Embryonic facial prominence (tissue), 1 donor: Measurements from ENCODE around the gene DIAPH3.

Experiments used
- DNase-seq: peaks from one replicate; pipeline ENCODE4 v3.0.0-alpha.2; 2016; ENCODE audit errors: extremely low spot score

The DIAPH3 gene

DNA sequence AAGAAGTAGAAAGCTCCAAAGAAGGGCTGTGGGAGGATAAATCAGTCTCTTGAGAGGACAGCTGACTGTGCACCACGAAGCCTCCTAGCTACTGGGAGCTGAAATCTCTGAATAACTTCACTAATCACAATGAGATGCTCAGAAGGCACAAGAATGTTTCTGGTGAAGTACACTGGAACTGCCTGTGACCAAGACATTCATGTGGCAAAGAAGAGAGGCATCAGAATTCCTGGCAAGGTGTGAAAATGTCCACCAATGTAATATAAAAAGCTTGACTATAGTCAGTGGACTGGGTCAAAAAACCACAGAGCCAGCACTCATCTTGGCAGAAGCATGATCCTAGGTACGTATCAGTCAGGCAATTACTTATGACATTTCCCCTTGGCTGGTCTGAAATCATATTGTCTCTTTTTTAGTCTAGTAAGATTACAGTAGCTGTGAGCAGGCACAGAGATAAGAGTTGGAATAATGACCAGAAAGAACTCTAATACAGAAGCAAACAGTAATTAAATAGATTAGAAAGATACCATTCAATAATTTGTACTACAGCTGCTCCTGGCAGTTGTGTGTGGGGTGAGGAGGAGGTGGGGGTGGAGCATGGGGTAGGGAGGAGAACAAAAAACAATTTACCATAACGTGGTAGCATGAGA lies 434.7 kb downstream of the DIAPH3 start:
- no peak for DNase-seq

DNA sequence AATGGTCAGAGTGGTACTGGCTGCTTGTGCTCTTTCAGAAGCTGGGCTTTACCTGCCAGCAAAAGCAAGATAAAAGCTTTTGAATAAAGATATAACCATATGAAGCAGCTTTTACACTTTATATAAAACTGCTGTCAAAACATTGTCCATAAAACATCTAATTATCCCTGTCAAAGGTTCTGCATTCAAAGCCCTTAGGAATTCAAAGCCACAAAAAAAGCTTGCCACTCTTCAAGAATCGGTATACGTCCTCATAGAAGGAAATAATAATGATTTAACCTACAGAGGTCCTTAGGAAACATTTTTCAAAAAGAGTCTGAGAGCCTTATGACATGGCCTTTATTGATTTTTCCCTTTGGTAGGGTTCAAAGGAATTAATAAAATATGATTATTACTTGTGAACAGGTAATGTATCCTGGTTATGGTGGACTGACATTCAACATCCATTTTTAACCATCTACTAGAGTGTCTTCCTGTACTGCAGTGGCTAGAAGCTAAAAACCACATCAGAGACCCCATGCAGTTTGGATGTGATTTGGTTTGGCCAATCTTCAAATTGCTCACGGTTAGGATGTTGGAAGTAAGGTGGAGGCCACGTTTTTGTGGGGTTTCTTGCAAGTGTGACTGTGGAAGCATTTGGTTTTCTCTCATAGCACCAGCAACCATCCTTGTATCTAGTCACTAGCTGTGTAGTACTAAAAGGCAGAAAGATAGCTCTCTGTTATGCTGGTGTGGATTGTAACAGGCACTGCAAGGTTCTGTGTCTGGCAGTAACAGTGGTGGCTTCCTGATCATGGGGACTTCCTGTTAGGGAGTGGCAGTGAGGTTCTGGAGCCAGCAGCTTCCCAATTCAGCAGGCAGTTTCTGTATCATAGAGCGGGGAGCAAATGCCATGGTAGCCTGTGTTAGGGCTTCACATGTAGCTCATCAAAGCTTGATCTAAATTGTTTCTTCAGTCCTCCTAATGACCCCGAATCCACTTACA lies 441.5 kb downstream of the DIAPH3 start:
- no peak for DNase-seq

DNA sequence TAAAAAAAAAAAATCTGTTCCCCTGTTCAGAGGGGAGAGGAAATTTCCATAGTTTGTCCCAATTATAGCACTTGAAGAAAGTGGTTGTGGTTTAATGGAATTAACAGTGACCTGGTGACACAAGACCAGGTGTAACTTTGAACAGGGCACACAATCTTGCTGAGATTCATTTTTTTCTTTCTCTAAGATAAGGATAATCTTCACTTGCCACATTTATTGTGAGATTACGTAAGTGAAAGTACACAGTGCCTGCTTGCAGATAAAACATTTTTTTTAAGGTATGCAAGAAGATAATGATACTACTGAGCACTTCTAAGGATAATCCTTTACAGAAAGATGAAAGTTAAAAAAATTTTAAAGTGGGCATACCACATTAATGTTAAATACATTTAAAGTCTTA lies 448.1 kb downstream of the DIAPH3 start:
- DNase-seq: no peak

- no peak for DNase-seq
These were observed 452.6 kb downstream of the DIAPH3 start for GRCh38 chr13:59710996-59711701.

DNA sequence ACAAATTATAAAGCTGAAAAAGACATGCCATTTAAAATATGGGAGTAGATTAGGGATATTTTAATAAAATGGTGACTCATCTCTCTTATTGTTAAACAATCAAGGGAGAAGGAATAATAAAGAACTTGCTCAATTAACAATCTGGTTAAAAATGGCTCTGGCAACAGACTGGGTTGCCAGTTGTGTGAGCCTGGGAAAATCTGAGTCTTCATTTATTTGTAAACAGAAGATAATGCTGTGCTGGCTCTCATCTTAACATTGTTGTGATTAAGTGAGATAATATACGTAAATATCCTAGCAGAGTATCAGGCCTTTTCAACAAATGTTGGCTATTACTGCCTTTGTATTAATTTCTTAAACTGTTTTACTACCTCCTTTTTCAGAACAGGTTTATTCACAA lies 453.3 kb downstream of the DIAPH3 start:
- no peak for DNase-seq

DNA sequence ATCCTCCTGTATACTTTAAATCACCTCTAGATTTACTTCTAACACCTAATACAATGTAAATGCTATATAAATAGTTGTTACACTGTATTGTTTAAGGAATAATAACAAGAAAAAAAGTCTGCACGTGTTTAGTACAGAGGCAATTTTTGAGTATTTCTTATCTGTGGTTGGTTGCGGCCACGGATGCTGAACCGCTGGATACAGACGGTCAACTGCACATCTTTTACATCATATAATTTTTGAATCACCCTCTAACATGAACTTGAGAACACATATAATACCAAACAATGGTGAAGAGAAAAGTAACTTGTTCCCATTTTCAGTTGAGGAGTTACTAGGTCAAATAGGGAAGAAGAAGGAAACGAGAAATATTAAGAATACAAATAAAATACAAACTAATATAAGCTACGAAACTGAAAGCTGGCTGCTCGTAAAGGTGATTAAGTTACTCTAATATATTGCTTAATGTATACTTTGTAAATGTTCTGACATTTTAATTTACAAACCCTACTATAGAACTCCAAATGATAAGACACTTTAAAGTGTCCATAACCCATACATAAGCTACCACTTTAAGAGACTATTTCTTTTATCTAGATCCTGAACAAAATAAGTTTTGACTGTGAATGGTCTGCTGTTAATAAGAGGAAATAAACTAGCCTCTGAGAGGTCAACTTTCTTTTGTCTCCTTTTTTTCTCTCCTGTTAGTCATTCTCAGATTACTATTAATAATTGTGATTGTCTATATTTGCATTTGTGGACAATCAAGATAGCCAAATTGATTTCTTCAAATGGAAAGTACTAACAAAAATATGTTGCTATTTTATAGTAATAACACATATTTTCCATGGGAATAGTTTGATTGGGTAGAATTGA lies 457.4 kb downstream of the DIAPH3 start:
- DNase-seq: no peak

GRCh38 chr13:59702269-59702668 lies 461.5 kb downstream of the DIAPH3 start:
- no peak for DNase-seq

DNA sequence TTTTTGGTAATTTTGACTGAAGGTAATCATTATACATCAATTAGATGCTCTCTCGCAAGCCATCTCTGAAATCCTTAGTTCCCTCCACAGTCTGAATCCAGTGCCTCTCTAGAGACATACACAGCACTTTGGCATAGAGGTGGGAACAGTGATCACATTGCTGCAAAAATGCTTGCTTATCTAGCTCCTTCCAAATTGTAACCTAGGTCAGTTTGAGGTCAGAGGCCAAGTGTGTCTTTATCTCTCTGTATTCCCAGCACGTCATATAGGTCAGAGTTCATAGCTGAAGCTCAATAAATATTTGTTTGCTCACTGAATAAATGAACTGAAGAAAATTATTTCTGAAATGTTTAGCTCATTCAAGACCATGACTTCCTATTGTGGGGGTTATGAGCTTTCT lies 462.5 kb downstream of the DIAPH3 start:
- DNase-seq: no peak

DNA sequence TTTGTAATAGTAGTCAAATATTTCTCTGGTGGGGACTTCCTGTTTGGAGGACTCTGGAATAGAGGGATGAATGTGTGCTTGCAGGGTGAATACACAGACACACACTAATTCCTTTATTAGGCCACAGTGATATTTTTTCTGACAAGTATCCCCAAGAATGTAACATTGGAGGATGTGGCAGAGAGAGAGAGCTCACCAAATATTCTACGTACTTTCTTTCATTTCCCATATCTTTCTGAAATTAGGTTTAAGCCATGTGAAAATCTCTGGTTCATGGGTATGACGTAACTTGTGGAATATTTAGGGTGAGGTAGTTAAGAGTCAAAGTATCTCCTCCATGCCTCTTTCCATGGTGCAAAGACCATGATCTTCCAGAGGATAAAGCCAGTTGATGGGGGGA lies 463.4 kb downstream of the DIAPH3 start:
- no peak for DNase-seq

DNA sequence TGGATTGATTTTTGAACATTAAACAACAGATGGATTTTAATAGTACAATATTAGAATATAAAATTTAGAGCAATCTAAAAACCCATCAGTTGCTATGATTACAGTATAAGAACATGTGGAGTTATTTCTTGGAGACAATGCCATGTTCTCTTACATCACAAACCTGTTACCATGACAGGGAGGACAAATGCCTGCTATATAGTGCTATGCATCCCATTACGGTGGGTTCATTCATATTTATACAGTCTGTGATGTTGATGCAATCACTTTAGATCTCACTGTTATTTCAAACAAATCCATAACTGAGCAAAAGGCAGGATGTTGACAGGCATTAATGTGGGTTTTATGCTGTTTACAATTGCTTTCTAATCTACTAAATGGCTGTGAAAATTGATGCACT lies 467.5 kb downstream of the DIAPH3 start:
- no peak for DNase-seq

DNA sequence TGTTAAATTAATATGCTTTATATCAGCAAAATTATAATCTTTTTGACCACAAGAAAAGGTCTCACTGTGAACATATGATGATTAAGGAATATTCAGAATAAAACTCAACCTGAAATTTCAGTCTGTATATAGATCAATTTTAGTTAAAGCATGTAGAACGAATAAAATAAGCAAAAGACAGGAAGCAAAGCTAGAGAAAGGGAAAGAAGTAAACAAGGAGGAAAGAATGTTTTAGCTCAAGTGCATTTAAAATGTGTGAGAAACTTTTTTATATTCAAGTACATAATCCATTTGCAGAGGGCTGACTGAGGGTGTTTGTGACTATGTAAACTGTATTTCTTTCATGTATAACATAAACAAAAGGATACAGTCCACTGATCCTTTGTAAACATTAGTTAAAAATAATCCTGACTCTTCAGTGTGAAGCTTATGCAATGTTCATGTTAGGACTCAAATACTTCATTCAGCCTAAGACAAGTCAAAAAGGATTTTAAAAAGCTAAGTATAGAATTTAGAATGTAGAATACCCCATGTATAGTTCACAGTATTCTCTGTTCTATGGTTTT lies 472.1 kb downstream of the DIAPH3 start:
- no peak for DNase-seq

DNA sequence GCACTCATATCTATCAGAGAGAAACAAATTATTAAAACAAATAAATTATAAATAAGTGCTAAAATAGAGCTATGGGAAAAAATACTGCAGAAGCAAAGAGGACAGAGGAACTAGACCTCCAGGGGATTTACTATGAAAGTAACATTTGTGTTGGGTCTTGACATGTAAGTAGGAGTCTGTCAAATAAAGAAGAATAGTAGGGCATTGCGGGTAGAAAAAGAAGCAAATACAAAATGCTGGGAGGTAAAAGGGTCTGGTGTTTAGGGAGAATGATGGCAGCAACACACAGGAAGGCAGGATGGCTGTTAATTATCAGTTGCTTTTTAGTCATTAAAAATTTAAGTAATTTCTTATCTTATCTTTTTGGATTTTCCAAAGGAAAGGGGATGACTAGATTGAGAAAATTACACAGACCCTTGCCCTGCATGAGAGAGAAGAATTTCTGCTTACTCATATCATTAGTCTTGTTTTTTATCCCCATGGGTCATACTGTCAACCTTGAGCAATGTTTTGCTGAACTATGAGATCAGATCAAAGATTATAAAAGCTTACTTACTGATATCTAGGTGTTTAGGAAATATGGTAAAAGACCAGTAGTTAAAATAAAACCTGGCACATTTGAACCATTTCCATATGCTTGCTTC lies 472.7 kb downstream of the DIAPH3 start:
- DNase-seq: no peak

DNA sequence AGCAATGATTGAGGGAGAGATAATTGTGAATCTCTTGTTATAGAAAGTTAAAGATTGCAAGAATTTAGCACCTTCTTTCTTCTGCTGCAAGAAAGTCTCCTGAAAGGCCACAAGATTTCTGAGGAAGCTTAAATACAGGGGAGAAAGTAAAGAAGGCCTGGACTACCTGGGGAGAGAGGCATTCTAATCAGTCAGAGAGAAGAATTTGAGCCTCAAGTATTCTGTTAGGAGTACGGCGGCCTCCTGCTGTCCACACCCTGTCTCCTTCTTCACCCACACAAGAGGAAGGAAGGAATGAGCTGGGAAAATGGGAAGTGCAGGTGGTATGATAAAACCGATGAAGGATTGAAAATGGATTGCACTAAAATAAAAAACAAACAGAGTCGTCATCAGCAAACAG lies 474.7 kb downstream of the DIAPH3 start:
- no peak for DNase-seq

GRCh38 chr13:59686798-59687394 lies 476.8 kb downstream of the DIAPH3 start:
- DNase-seq: no peak

DNA sequence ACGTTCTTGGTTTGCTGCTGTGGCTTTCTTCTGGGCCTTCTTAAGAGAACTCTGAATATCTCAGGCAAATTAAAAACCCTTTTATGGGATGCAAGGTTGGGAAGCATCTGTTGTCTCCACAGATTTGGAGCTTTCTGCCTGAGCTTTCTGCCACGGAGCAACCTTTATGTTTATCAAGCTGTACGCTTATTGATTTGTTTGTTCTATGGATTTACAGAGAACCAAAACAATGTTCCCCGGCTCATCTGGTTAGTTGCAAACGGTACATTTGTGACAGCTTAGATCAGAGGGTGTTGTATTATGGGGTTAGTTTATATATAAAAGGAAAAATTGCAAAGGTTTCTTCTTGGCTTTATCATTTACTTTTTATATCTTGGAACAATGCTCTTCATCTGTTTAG lies 479.6 kb downstream of the DIAPH3 start:
- DNase-seq: no peak

DNA sequence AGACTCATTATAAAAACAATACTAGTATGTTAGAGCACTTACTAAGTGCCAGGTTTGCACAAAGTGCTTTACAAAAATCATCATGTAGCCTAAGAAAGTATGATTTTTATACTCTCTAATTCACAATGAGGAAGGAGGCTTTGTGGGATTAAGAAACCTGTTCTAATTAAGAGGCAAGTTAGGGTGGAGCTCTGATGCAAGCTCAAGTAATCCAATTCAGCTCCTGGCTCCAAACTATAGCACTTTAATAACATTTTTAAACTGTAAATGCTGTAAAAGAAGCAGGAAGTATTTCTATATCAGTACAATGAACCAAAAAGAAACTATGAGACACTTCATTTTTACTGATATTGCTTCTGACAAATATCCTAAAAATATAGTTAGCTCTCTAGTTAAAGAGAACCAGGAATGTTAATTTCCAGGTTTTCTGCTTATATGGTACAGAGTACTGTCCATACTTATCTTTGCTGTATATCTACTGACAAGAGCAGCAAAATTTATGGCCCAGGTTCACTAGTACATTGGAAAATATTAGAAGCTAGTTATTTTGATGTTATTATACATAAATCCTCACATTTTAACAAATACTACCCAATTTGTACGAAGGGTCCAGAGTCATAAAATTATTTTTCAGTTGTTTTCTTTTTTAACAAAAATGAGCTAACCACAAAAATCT lies 482.0 kb downstream of the DIAPH3 start:
- no peak for DNase-seq

DNA sequence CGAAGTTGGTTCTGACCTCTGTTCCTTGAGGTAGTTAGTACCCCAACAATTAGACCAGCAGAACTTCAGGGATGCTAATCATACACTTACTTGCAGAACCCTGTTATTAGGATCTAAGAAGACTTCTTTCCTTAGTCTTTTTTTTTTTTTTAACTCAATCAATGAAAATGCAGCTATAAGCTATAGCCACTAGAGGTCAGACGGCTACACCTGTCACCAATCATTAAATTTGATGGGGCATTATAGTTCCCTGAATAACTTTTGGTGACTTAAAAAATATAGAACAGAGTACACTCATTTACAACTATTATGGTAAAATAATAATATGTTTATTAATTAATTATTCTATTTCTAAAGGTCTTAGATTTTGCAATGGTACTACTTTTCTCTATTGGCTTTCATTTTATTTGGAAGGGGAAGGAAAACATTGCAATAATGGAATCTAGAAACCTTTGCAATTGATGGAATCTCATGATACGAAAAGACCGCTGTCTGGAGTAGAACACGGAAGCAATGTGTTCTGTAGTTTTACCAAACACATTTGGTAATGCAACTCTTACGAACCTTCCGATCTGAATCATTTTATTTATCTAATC lies 483.2 kb downstream of the DIAPH3 start:
- DNase-seq: no peak

DNA sequence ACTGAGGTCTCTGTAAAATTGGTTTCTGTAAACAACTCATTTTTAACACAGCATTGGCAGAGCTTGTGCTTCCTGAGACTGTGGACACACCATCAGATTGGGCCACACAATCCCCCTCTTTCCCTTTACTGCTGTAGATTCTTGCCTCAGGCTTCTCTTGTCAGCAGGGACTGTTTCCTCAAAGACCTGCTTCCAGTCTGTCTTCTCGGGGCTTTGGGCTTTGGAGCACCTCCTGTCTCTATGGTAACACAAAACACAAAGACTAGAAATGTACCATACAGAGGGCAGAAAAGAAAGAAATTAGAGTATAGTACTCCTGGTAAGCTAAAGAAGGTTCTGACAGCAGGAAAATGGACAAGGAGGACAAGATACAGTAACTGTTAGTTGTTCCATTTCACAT lies 484.5 kb downstream of the DIAPH3 start:
- no peak for DNase-seq
